ENCODE data around the gene DVL1. TPM values are rescaled to one million over a fixed set of nuclear protein-coding genes. Genes with fewer than 3 reads are reported as not detected.

Gene DVL1
- polyA plus RNA-seq, 1 experiment: 8.9 TPM

GRCh38 chr1:1342584-1343115 is 6.6 kb downstream of the DVL1 start:
- Histone ChIP-seq H3K27ac (ENCODE audit: low read depth, low read length) (no peak overlapping the region), H3K9me3 (ENCODE audit: control insufficient read depth, insufficient read depth, low read length) (peaks cover 3% of the 10 kb centered on the region; the same call in 1 of the 2 replicates), H3K27me3 (ENCODE audit: control insufficient read depth, insufficient read depth, low read length) (no peaks in the 10 kb centered on the region), H3K4me3 (ENCODE audit: low read depth, low read length) (no peak overlapping the region)
- POLR2A ChIA-PET: no interaction called here
- DNase-seq (ENCODE audit: low read depth, low spot score): no peak
- no peak for TF ChIP-seq CTCF (IDR thresholded peaks at IDR 0.05; ENCODE audit: low read depth, low read length)
- CTCF ChIA-PET: no interaction called here

- ChIA-PET CTCF (no interaction called here), POLR2A (no interaction called here)
- H3K9me3 ChIP-seq (ENCODE audit: control insufficient read depth, insufficient read depth, low read length): peaks cover 3% of the 10 kb centered on the region; the same call in 1 of the 2 replicates
- no peaks in the 10 kb centered on the region for H3K27me3 ChIP-seq (ENCODE audit: control insufficient read depth, insufficient read depth, low read length)
- no peak overlapping the region for H3K27ac ChIP-seq (ENCODE audit: low read depth, low read length)
- no peak for TF ChIP-seq CTCF (IDR thresholded peaks at IDR 0.05; ENCODE audit: low read depth, low read length)
- DNase-seq (ENCODE audit: low read depth, low spot score): no peak
- H3K4me3 ChIP-seq (ENCODE audit: low read depth, low read length): no peak overlapping the region
Observed at GRCh38 chr1:1342061-1342562, 7.1 kb downstream of the DVL1 start.

GRCh38 chr1:1341549-1342021 is 7.6 kb downstream of the DVL1 start:
- no peak for DNase-seq (ENCODE audit: low read depth, low spot score)
- Histone ChIP-seq H3K9me3 (ENCODE audit: control insufficient read depth, insufficient read depth, low read length) (peaks cover 3% of the 10 kb centered on the region; the same call in 1 of the 2 replicates), H3K27me3 (ENCODE audit: control insufficient read depth, insufficient read depth, low read length) (no peaks in the 10 kb centered on the region), H3K4me3 (ENCODE audit: low read depth, low read length) (no peak overlapping the region), H3K27ac (ENCODE audit: low read depth, low read length) (no peak overlapping the region)
- no peak for TF ChIP-seq CTCF (IDR thresholded peaks at IDR 0.05; ENCODE audit: low read depth, low read length)
- ChIA-PET CTCF (no interaction called here), POLR2A (no interaction called here)

- Histone ChIP-seq H3K27me3 (ENCODE audit: control insufficient read depth, insufficient read depth, low read length) (no peaks in the 10 kb centered on the region), H3K9me3 (ENCODE audit: control insufficient read depth, insufficient read depth, low read length) (peaks cover 3% of the 10 kb centered on the region; the same call in 1 of the 2 replicates), H3K27ac (ENCODE audit: low read depth, low read length) (no peak overlapping the region), H3K4me3 (ENCODE audit: low read depth, low read length) (no peak overlapping the region)
- no peak for DNase-seq (ENCODE audit: low read depth, low spot score)
- no peak for TF ChIP-seq CTCF (IDR thresholded peaks at IDR 0.05; ENCODE audit: low read depth, low read length)
- POLR2A ChIA-PET: no interaction called here
- CTCF ChIA-PET: no interaction called here
Observed at GRCh38 chr1:1340791-1341548, 8.2 kb downstream of the DVL1 start.

- ChIA-PET CTCF (no interaction called here), POLR2A (interaction anchor here (1.1 kb wide), 1 partner anchor 10 kb away, joined by 3 read pairs; no protein-coding TSS in a partner anchor)
- DNase-seq (ENCODE audit: low read depth, low spot score): no peak
Observed at GRCh38 chr1:1340185-1340584, 9.0 kb downstream of the DVL1 start.

More at GRCh38 chr1:1340185-1340584, 9.0 kb downstream of the DVL1 start:
- no peak for TF ChIP-seq CTCF (IDR thresholded peaks at IDR 0.05; ENCODE audit: low read depth, low read length)
- Histone ChIP-seq H3K9me3 (ENCODE audit: control insufficient read depth, insufficient read depth, low read length) (peaks cover 3% of the 10 kb centered on the region; the same call in 1 of the 2 replicates), H3K27ac (ENCODE audit: low read depth, low read length) (no peak overlapping the region), H3K4me3 (ENCODE audit: low read depth, low read length) (no peak overlapping the region), H3K27me3 (ENCODE audit: control insufficient read depth, insufficient read depth, low read length) (no peaks in the 10 kb centered on the region)

Data from AG04450 (cell line).